SH-SY5Y (cell line): ENCODE results near the gene FLVCR1.

Experiments
- GATA2 ChIP-seq: IDR thresholded peaks from 2 replicates; pipeline ENCODE4 v1.6.1; 2011; ENCODE audit warnings: mild to moderate bottlenecking, low read depth, low read length
- GATA3 ChIP-seq: IDR thresholded peaks from 2 replicates; pipeline ENCODE4 v1.6.1; 2011; ENCODE audit warnings: low read depth, mild to moderate bottlenecking, low read length, moderate library complexity

GRCh38 chr1:212892108-212892507 is 34.0 kb downstream of the FLVCR1 start:
- TF ChIP-seq GATA2 = no peak
- no peak for TF ChIP-seq GATA3
